HG02973 (cell line): Measurements from ENCODE around the gene C16orf87.
"Not testable (repeated sequence)": the region's sequence is repeated elsewhere in the genome, so short reads cannot be mapped to it uniquely, and the experiment has no call there.

Experiments
- ATAC-seq: cut with Tn5 transposase; IDR thresholded peaks from one replicate; pipeline ENCODE4 v1.9.1; 2021; ENCODE audit warnings: moderate library complexity; ENCODE audit not compliant: unreplicated experiment

C16orf87 gene

DNA sequence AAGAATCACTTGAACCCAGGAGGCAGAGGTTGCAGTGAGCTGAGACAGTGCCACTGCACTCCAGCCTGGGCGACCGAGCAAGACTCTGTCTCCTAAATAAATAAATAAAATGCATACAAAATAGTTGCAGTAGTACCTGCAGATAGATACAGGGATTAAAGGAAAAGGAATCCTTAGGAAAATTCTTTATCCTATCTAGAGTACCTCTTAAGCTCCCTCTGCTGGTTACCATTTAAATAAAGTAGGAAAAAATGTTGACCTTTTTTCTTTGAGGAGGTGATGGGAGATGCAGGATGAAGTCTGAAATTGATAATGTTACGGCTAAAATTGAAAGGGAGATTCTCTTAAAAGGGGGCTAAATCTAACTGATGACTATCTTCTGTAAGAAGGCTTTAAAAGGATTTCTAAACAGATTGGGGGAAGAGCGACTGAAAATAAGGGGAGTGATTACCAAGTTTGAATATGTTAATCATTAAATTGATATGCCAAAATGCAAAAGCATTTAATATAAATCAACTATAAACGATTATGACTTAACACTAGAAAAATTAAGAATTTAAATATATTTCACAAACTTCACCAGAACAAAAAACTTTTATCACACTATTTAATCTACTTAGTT, 29.4 kb downstream of the C16orf87 start:
- no peak for ATAC-seq

DNA sequence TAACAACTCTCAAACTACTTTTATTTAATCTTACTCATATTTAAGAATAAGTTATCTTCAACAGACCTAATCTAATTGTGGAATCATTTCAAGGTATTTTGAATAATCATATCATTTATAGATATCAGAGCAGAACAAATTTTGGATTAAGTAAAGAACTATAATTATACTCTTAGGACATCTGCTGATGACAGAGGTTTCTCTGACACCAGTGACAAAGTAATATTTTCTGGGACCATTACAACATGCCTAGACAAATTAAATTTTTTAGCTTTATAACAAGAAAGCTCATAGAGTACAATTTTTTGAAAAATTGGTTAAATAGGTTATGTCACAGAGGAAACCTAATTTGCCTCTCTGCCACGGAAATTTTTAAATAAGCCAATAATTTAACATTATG, 30.5 kb downstream of the C16orf87 start:
- ATAC-seq = no peak

DNA sequence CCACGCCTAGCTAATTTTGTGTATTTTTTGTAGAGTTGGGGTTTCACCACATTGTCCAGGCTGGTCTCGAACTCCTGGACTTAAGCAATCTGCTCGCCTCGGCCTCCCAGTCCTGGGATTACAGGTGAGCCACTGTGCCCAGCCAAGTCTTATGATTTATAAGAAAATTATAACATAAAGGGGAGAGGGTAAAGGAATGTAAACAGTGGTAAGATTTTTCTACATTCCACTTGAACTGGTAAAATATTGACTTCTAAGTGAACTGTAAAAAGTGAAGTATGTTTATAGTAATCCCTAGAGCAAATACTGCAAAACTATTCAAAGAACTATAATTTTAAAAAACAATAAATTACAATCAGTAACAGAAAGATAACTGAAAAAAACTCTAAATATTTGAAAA, 33.5 kb downstream of the C16orf87 start:
- ATAC-seq = no peak

DNA sequence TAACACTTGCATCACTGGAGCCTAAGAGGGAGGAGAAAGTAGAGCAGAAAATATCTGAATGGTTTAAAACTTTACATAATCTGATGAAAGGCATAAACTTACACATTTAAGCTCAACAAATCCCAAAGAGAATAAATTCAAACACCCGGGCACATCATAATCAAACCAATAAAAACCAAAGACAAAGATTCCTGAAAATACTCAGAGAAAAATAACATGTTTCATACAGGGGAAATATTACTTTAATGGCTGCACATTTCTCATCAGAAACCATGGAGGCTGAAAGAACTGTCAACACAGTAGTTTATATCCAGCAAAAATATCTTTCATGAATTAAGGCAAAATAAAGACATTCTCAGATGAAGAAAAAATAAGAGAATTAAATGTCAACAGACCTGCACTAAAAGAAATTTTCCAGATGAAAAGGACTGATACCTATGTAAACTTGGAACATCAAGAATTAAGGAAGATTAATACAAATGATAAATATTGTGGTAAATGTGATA, 34.2 kb downstream of the C16orf87 start:
- no peak for ATAC-seq

GRCh38 chr16:46793841-46794240, 37.1 kb downstream of the C16orf87 start:
- no peak for ATAC-seq

DNA sequence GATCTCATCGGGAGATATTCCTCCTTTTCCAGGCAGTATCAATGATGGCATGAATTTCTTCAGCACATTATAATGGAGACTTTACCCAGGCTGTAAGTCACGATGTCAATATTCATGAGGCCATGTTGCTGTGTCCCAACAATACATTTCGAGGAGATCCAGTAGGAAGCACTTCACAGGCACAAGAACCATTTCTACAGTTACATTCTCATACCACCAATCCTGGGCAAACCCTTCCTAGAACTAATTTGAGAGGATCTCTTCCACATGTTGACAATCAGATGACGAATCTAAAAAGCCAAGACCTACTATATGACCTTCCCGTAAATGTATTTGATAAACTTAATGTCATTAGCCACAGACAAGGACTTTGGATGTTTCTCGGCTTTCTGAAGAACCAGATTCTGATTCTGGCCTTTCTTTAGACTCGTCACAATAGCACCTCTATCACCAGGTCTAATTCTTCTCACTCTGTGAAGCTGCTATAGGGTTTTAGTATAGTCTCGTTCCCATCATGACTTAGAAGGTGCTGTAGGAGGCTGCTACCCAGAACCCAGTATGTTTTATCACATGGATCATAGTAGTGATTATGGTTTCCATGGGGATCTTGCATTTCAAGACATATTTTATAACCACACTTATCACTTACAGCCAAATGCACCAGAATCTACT, 40.2 kb downstream of the C16orf87 start:
- ATAC-seq = no peak

- ATAC-seq = peak; percentile 71
These were observed 41.2 kb downstream of the C16orf87 start for GRCh38 chr16:46789499-46790414.

GRCh38 chr16:46788891-46789474, 42.0 kb downstream of the C16orf87 start:
- no peak for ATAC-seq

DNA sequence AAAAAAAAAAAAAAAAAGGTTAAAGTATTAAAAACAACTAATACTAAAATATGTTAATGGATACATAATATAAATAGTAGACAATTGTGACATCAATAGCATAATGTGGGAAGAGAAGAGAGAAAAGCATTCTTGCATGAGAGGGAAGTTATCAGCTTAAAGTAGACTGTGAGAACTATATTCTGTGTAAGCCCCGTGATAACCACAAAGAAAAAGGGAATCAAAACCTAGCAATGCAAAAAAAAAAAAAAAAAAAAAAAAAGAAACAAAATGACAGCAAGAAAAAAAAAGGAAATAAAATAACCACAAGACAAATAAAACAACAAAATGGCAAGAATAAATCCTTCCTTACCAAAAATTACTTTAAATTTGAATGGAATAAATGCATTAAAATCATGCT, 43.1 kb downstream of the C16orf87 start:
- ATAC-seq = no peak

DNA sequence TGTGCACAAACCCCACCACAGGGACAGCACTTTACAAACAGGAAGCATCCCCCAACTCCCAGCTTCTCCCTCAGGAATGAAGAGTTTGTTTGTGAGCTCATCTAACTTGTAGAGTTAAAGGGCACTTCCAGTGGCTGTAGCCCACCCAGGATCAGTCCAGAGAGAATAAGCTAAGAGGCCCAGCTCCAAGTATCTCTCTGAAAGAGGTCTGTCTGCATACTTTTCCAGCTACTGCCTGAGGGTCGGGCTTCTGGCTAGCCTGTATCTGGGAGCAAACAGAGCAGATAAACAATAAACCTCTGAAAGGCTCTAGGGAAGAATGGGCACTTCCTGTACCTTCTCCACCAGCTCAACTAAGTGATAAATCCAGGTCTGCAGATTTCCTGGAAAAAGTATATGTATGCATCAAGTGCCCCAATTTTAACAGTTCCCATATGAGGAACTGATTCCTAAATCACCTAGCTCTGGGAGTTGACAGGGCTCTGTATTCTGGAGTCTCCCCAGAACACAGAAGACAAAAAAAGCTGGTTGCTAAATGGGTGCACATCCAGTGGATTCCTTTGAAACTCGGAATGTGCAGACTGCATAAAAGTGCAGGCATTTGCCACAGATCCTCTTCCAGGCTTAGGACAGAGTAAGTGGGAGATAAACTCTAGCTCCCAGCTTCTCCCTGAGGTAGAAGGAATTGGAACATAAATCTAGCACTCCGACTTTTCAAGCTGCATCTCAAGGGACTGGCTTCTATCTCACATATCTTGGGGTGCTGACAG, 45.7 kb downstream of the C16orf87 start:
- no peak for ATAC-seq

GRCh38 chr16:46784569-46784968, 46.4 kb downstream of the C16orf87 start:
- not testable (repeated sequence) for ATAC-seq

- no peak for ATAC-seq
These were observed 47.2 kb downstream of the C16orf87 start for GRCh38 chr16:46783800-46784199.

- ATAC-seq = no peak
These were observed 48.7 kb downstream of the C16orf87 start for GRCh38 chr16:46782320-46782719.

DNA sequence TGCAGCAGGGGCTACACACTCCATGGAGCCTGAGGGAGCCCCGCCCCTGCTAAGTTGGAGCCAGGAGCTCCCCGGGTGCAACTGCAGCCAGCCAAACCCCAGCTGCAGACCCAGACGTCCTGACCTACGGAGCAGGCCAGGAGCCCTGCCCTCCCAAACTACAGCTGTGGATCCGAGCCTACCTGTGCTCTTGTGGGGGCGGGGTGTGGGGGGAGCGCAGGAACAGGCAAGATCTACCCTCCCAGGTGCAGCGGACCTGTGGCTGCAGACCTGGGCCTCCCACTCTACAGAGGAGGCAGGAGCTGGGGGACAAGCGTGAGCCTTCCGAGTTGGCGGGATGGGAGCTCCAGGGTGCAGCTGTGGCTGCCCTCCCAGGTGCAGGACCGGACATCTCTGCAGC, 53.2 kb downstream of the C16orf87 start:
- no peak for ATAC-seq

DNA sequence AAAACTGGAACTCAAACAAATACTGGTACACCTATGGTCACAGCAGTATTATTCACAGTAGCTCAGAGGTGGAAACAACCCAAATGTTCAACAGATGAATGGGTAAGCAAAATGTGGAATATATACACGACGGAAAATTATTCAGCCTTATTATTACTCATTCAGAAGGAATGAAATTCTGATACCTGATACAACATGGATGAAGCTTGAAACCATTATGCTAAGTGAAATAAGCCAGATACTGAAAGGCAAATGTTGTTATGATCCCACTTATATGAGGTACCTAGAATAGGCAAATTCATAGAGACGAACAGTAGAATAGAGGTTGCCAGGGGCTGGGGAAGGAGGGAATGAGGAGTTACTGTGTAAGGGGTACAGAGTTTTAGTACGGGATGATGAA, 55.8 kb downstream of the C16orf87 start:
- ATAC-seq = peak; percentile 19

- ATAC-seq = peak; percentile 70
These were observed 56.2 kb downstream of the C16orf87 start for GRCh38 chr16:46774743-46775177.

DNA sequence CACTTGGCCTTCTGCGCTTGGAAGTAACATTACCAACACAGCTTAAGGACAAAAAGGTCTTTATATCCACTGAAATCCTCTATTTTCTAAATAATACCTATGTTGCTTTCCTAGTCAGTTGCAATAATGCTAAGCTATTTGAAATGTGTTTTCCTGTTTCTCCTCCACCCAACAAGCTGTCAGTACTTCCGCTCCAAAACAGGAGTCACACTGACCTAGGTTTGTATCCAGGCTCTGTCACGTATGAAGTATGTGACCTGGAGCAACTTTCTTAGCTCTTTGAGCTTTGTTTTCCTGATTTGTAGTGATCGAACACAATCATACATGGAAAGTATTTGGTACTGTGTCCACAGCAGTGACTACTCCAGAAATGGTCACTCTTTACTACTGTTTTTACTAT, 58.5 kb downstream of the C16orf87 start:
- ATAC-seq = no peak

DNA sequence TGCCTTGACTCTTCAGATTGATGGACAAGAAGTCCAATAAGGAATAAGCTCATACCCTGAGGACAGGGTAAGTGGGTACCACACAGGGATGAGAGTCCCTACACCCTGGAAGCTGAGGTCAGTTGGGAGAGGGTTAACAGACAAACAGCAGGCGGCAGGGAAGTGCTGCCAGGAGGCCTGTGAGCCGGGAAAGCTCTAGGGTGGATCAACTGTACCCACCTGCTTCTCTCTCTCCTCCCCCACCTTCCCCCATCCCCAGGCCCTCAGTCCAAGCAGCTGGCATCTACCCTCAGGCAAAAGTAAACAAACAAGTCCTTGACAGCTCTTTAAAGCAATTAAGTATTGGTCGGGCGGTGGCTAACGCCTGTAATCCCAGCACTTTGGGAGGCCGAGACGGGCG, 62.2 kb downstream of the C16orf87 start:
- no peak for ATAC-seq

GRCh38 chr16:46765050-46765449, 65.9 kb downstream of the C16orf87 start:
- no peak for ATAC-seq

DNA sequence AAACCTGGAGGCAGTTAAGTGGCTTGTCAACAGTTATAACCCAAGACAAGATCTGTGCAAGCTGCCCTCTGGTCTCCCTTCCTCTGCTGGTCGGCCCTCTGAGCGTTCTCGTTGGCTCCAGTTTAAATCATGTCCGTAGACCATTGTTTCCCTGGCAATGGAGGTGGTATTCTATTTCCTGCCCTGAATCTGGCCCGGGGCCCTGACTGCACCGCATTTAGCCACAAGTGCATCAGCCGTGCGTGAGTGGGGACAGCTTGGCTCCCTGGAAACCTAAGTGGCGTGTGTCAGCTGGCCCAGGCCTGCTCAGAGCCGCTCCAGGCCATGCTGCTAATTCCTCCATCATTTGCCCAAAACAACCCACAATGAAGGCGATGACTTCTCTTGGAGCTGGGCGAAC, 67.8 kb downstream of the C16orf87 start:
- ATAC-seq = no peak
